ENCODE data around the gene TWNK.

GRCh38 chr10:100987685-100988049, 324 bp downstream of the TWNK start:
- TF ChIP-seq, protein P1, sequence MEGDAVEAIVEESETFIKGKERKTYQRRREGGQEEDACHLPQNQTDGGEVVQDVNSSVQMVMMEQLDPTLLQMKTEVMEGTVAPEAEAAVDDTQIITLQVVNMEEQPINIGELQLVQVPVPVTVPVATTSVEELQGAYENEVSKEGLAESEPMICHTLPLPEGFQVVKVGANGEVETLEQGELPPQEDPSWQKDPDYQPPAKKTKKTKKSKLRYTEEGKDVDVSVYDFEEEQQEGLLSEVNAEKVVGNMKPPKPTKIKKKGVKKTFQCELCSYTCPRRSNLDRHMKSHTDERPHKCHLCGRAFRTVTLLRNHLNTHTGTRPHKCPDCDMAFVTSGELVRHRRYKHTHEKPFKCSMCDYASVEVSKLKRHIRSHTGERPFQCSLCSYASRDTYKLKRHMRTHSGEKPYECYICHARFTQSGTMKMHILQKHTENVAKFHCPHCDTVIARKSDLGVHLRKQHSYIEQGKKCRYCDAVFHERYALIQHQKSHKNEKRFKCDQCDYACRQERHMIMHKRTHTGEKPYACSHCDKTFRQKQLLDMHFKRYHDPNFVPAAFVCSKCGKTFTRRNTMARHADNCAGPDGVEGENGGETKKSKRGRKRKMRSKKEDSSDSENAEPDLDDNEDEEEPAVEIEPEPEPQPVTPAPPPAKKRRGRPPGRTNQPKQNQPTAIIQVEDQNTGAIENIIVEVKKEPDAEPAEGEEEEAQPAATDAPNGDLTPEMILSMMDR (IDR thresholded peaks at IDR 0.05), result no peak
- TF ChIP-seq ESRRA (IDR thresholded peaks at IDR 0.05; ENCODE audit: borderline replicate concordance, low read length) (no peak), POLR2A (IDR thresholded peaks at IDR 0.05; ENCODE audit: low read length) (no peak), EP300 (IDR thresholded peaks at IDR 0.05) (no peak), JUNB (IDR thresholded peaks at IDR 0.05) (no peak), CBX8 (IDR thresholded peaks at IDR 0.05) (no peak), JUN (IDR thresholded peaks at IDR 0.05) (no peak; a peak in 3 of 5 replicates), MAFK (IDR thresholded peaks at IDR 0.05; ENCODE audit: partially characterized antibody) (no peak), RFX5 (IDR thresholded peaks at IDR 0.05) (no peak), MAX (IDR thresholded peaks at IDR 0.05) (no peak), RAD21 (conservative IDR thresholded peaks at IDR 0.05 in 1 of 2, IDR thresholded peaks at IDR 0.05 in 1 of 2) (no peak), CBX2 (IDR thresholded peaks at IDR 0.05; ENCODE audit: borderline replicate concordance, low read depth) (no peak)
- TF ChIP-seq, protein P2, sequence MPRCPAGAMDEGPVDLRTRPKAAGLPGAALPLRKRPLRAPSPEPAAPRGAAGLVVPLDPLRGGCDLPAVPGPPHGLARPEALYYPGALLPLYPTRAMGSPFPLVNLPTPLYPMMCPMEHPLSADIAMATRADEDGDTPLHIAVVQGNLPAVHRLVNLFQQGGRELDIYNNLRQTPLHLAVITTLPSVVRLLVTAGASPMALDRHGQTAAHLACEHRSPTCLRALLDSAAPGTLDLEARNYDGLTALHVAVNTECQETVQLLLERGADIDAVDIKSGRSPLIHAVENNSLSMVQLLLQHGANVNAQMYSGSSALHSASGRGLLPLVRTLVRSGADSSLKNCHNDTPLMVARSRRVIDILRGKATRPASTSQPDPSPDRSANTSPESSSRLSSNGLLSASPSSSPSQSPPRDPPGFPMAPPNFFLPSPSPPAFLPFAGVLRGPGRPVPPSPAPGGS (IDR thresholded peaks at IDR 0.05), result no peak

Data from A549 (cell line).